Adrenal gland (tissue), 12 donors: ENCODE measurements around the gene VPS33A. TPM values are rescaled to one million over a fixed set of nuclear protein-coding genes. Genes with fewer than 3 reads are reported as not detected.
A peak's percentile ranks its signal among the peaks of the same experiment; 100 is the strongest.

ENCODE experiments used
- DNase-seq, 7 donors: peaks; one replicate each; pipeline ENCODE4 v3.0.0-alpha.2; 2019 to 2020
- H3K27ac ChIP-seq, 5 donors: fragments of 200-600 bp; sonication (generic) in 4 of 5; 1 replicate in 3 of 5; 2 replicates in 2 of 5; pipeline versions ENCODE4 v1.5.1 to v1.8.0; 2016 to 2020; ENCODE audit warnings: mild to moderate bottlenecking in 1 of 5
- H3K27me3 ChIP-seq: fragments of 200-600 bp; 2 replicates; pipeline ENCODE4 v1.8.0; 2021
- H3K36me3 ChIP-seq, 2 donors: fragments of 200-600 bp; replicated peaks in 1 of 2; 1 replicate in 1 of 2; 2 replicates in 1 of 2; pipeline versions ENCODE4 v1.5.1 to v1.8.0; 2018 to 2022
- H3K4me1 ChIP-seq, 2 donors: fragments of 200-600 bp; replicated peaks in 1 of 2; 1 replicate in 1 of 2; 2 replicates in 1 of 2; pipeline versions ENCODE4 v1.5.1 to v1.8.0; 2018 to 2021
- H3K4me3 ChIP-seq, 4 donors: fragments of 200-600 bp; sonication (generic) in 3 of 4; one replicate each; pipeline ENCODE4 v1.5.1; 2016 to 2018
- H3K9me3 ChIP-seq, 3 donors: fragments of 200-600 bp; sonication (generic) in 1 of 3; replicated peaks in 1 of 3; 1 replicate in 2 of 3; 2 replicates in 1 of 3; pipeline versions ENCODE4 v1.5.1 to v1.8.0; 2016 to 2021
- POLR2A ChIP-seq, 2 donors: fragments of 450-650 bp; IDR thresholded peaks; one replicate each; pipeline ENCODE4 v1.6.1; 2017; ENCODE audit warnings: antibody characterized with exemption in 2 of 2, mild to moderate bottlenecking in 2 of 2, moderate library complexity in 1 of 2
- WGBS, 4 donors: extraction: QIAGEN DNeasy Blood & Tissue Kit in 2 of 4; methylation state at CpG; one replicate each; pipeline versions ENCODE4 v1.1.5 to v1.1.7; 2013 to 2017; 5-methylcytosine and 5-hydroxymethylcytosine counted together
- intact Hi-C, 2 donors: fragments of 100-400 bp; cut with DNase I; formaldehyde crosslinking; loops; one replicate each; pipeline versions ENCODE4 v1.14.1 to v1.15.0; 2022 to 2023
- polyA plus RNA-seq, 3 donors: library from polyadenylated mRNA; stranded (reverse); fragments of 200-250 nt in 2 of 3; fragments of 350-450 nt in 1 of 3; fragmentation: Illumina TruSeq in 1 of 3; extraction: RNeasy Lipid Tissue Mini Kit (QIAGEN cat#74804) in 1 of 3; gene quantifications; one replicate each; pipeline ENCODE4 v1.2.3, GENCODE V29; 2013 to 2014
- small RNA-seq, 2 donors: library from RNA; depleted of rRNA; stranded (forward); fragments of <200 nt; gene quantifications; one replicate each; pipeline ENCODE3, GENCODE V24; 2016
- total RNA-seq, 9 donors: library from RNA; depleted of rRNA in 4 of 9; stranded (reverse); fragments of >200 nt in 4 of 9; fragments of 120-200 nt in 1 of 9; fragmentation: NEBNext Ultra II Directional in 1 of 9; extraction: Animal tissue kit (Norgen Biotek cat#: 25700) in 1 of 9; gene quantifications; one replicate each; pipeline versions ENCODE4 v1.1.0 to v1.2.4, GENCODE V29; 2013 to 2023
- TF ChIP-seq, protein P1 (sequence below), 6 experiments: fragments of 450-650 bp in 4 of 6; fragments of 200-600 bp in 2 of 6; sonication (generic) in 1 of 6; IDR thresholded peaks; 1 replicate in 5 of 6; 2 replicates in 1 of 6; pipeline versions ENCODE4 v1.5.1 to v1.8.0; 2016 to 2021; ENCODE audit warnings: antibody characterized with exemption in 6 of 6, mild to moderate bottlenecking in 2 of 6, moderate library complexity in 1 of 6
- donor health status: healthy with polysubstance abuse.
- donor health status: Bipolar disorder and iron deficiency.
- donor health status: DM: yes; HTN: yes; CAD: no.
- donor health status: DM: no; HTN: no; CAD: no.
- donor health status: DM: no; HTN: no; CAD: no.
- donor health status: DM: yes; HTN: yes; CAD: no.

Gene VPS33A
- total and polyA plus RNA-seq, 12 donors, result 9.7 to 35.3 (median 22.2) TPM

GRCh38 chr12:122185079-122185478, 81.2 kb downstream of the VPS33A start:
- no peaks in the 10 kb centered on the region for H3K27me3 ChIP-seq
- H3K4me1 ChIP-seq, result no peaks in the 10 kb centered on the region
- 92 to 95% (median 94%) methylated on average over 5 to 7 of the region's 7 CpGs for WGBS, 4 donors
- no peaks in the 10 kb centered on the region for H3K36me3 ChIP-seq
- no peak overlapping the region for H3K27ac ChIP-seq
- DNase-seq, result no peak
- H3K4me3 ChIP-seq, result no peak overlapping the region
- TF ChIP-seq POLR2A (IDR thresholded peaks at IDR 0.05), result no peak
- TF ChIP-seq, protein P1, sequence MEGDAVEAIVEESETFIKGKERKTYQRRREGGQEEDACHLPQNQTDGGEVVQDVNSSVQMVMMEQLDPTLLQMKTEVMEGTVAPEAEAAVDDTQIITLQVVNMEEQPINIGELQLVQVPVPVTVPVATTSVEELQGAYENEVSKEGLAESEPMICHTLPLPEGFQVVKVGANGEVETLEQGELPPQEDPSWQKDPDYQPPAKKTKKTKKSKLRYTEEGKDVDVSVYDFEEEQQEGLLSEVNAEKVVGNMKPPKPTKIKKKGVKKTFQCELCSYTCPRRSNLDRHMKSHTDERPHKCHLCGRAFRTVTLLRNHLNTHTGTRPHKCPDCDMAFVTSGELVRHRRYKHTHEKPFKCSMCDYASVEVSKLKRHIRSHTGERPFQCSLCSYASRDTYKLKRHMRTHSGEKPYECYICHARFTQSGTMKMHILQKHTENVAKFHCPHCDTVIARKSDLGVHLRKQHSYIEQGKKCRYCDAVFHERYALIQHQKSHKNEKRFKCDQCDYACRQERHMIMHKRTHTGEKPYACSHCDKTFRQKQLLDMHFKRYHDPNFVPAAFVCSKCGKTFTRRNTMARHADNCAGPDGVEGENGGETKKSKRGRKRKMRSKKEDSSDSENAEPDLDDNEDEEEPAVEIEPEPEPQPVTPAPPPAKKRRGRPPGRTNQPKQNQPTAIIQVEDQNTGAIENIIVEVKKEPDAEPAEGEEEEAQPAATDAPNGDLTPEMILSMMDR (IDR thresholded peaks at IDR 0.05), result no peak
- H3K9me3 ChIP-seq, result no peaks in the 10 kb centered on the region
- intact Hi-C loops, result loop anchor here in 1 of 2 donors (10.0 kb wide), 1 partner anchor 130 kb away; no protein-coding TSS in a partner anchor

DNA sequence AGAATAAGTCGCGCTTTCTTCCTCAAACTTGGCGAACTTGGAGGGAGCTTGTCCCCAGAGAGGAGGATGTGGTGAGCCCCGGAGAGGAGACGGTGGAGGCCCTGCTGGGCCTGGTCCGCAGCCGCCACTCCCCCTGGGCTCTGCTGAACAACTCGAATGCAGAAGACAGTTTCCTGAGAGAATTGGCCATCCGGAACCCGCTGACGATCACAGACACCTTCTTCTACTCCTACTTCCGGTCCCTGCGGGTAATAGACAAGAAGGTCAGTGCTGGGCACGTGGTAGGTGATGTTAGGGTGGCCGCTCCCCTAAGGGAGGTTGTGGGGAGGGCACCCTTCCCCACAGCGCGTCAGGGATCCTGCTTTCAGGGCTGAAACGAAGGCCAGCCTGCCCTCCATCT, 81.8 kb downstream of the VPS33A start:
- Histone ChIP-seq H3K36me3 (no peaks in the 10 kb centered on the region), H3K4me1 (no peaks in the 10 kb centered on the region), H3K9me3 (no peaks in the 10 kb centered on the region), H3K27me3 (no peaks in the 10 kb centered on the region), H3K4me3 (no peak overlapping the region), H3K27ac (no peak overlapping the region)
- WGBS, 4 donors, result 68 to 86% (median 81%) methylated on average over 9 to 18 of the region's 18 CpGs
- intact Hi-C loops, result loop anchor here in 1 of 2 donors (10.0 kb wide), 1 partner anchor 130 kb away; no protein-coding TSS in a partner anchor
- TF ChIP-seq, protein P1 (IDR thresholded peaks at IDR 0.05), result no peak
- no peak for TF ChIP-seq POLR2A (IDR thresholded peaks at IDR 0.05)
- no peak for DNase-seq

DNA sequence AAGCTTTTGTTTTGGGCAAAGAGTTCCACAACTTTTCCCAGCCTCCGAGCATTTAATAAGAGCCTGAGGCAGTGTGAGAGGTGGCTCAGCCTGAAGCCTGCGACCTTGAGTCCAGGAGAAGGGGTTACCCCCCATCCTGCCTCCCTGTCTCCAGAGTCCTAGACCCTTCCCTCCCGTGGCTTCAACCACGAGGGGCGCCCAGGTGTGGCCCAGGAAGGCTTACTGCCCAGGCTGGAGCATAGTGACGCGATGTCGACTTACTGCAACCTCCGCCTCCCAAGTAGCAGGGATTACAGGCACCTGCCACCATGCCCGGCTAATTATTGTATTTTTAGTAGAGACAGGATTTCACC, 82.7 kb downstream of the VPS33A start:
- no peak for DNase-seq
- 71 to 97% (median 81%) methylated on average over 1 to 10 of the region's 10 CpGs for WGBS, 4 donors
- Histone ChIP-seq H3K9me3 (no peaks in the 10 kb centered on the region), H3K27me3 (no peaks in the 10 kb centered on the region), H3K36me3 (no peaks in the 10 kb centered on the region), H3K27ac (no peak overlapping the region), H3K4me1 (no peaks in the 10 kb centered on the region), H3K4me3 (peak overlapping the region in 2 of 4 donors; percentile 65 to 82)
- intact Hi-C loops, result loop anchor here in 1 of 2 donors (10.0 kb wide), 1 partner anchor 129 kb away; no protein-coding TSS in a partner anchor
- no peak for TF ChIP-seq POLR2A (IDR thresholded peaks at IDR 0.05)
- TF ChIP-seq, protein P1 (IDR thresholded peaks at IDR 0.05), result no peak

GRCh38 chr12:122182887-122183587, 83.3 kb downstream of the VPS33A start, which contains the start of gene LRRC43:
Gene LRRC43, plus strand, starts transcription at chr12:122183123. Its CDS starts 22 bp downstream, at chr12:122183145.
- peak in 6 of 7 donors; percentile 31 to 68 (median 45) for DNase-seq
- H3K27ac ChIP-seq, result no peak within 1 kb of the TSS
- intact Hi-C loops, result loop anchor here in 1 of 2 donors (10.0 kb wide), 1 partner anchor 128 kb away; no protein-coding TSS in a partner anchor
- peak within 1 kb of the TSS in 3 of 4 donors; percentile 33 to 82 (median 65) for H3K4me3 ChIP-seq
- H3K9me3 ChIP-seq, result no peaks in the 10 kb centered on the region
- TF ChIP-seq, protein P1 (IDR thresholded peaks at IDR 0.05), result no peak
- 1 to 4% (median 2%) methylated on average over 13 to 63 of the region's 63 CpGs for WGBS, 4 donors
- no peaks in the 10 kb centered on the region for H3K36me3 ChIP-seq
- H3K4me1 ChIP-seq, result no peaks in the 10 kb centered on the region
- H3K27me3 ChIP-seq, result no peaks in the 10 kb centered on the region

Small RNAs within 50 kb of the gene (small RNA-seq; reads per million reads assigned to genes)
- 0.08 to 0.12 reads per million in 2 donors for gene DIABLO

Other genes starting within 250 kb of the VPS33A start
- 10 to 100 TPM in 1 of 9 donors, 1 to 10 TPM in 8; 3.9 to 11.5 (median 5.2) TPM for gene BCL7A, start 244.6 kb downstream of the VPS33A start, total RNA-seq
- 1 to 10 TPM; 1.6 to 4.6 (median 2.3) TPM for gene BCL7A, start 244.6 kb downstream of the VPS33A start, polyA plus RNA-seq
- gene MLXIP, start 187.7 kb downstream of the VPS33A start, total RNA-seq, result 10 to 100 TPM; 13.7 to 79.1 (median 42.2) TPM
- 10 to 100 TPM; 29.1 to 98.1 (median 29.3) TPM for gene MLXIP, start 187.7 kb downstream of the VPS33A start, polyA plus RNA-seq
- gene IL31, start 92.3 kb downstream of the VPS33A start, total RNA-seq, result not detected
- not detected for gene IL31, start 92.3 kb downstream of the VPS33A start, polyA plus RNA-seq
- 1 to 10 TPM in 6 of 9 donors, under 1 TPM in 3; 0.17 to 4.5 (median 1.2) TPM for gene LRRC43, start 83.4 kb downstream of the VPS33A start, total RNA-seq
- 1 to 10 TPM in 2 of 3 donors, under 1 TPM in 1; 0.26 to 1.1 (median 1.1) TPM for gene LRRC43, start 83.4 kb downstream of the VPS33A start, polyA plus RNA-seq
- gene B3GNT4, start 62.8 kb downstream of the VPS33A start, total RNA-seq, result 1 to 10 TPM in 2 of 9 donors, under 1 TPM in 2, not detected in 5; 0.17 to 4.0 (median 0.68) TPM
- 1 to 10 TPM in 2 of 3 donors, under 1 TPM in 1; 0.74 to 1.9 (median 1.1) TPM for gene B3GNT4, start 62.8 kb downstream of the VPS33A start, polyA plus RNA-seq
- 10 to 100 TPM; 40.2 to 95.3 (median 50.1) TPM for gene DIABLO, start 40.4 kb downstream of the VPS33A start, total RNA-seq
- gene DIABLO, start 40.4 kb downstream of the VPS33A start, polyA plus RNA-seq, result 100 to 1,000 TPM in 1 of 3 donors, 10 to 100 TPM in 2; 55.6 to 100 (median 84.1) TPM
- 100 to 1,000 TPM in 3 of 9 donors, 10 to 100 TPM in 6; 50.8 to 134 (median 92.5) TPM for gene CLIP1, start 156.2 kb upstream of the VPS33A start, total RNA-seq
- gene CLIP1, start 156.2 kb upstream of the VPS33A start, polyA plus RNA-seq, result 100 to 1,000 TPM in 1 of 3 donors, 10 to 100 TPM in 2; 22.8 to 112 (median 41.0) TPM
- gene ZCCHC8, start 234.4 kb upstream of the VPS33A start, total RNA-seq, result 10 to 100 TPM; 10.7 to 30.5 (median 17.8) TPM
- 10 to 100 TPM; 17.5 to 55.3 (median 39.8) TPM for gene ZCCHC8, start 234.4 kb upstream of the VPS33A start, polyA plus RNA-seq